SK-N-SH (cell line): ENCODE data around the gene COL12A1. TPM values are rescaled to one million over a fixed set of nuclear protein-coding genes. Genes with fewer than 3 reads are reported as not detected.

Experiments used
- CTCF ChIA-PET: fragments of 300-600, 350-600 bp; formaldehyde crosslinking; extraction: SDS; loops from one replicate; lab custom pipeline; 2021; lab: Yijun Ruan, JAX
- POLR2A ChIA-PET: fragments of 350-600 bp; sonication (Branson Sonifier 250); formaldehyde crosslinking; extraction: SDS; loops from one replicate; lab custom pipeline; 2020; ENCODE audit warnings: antibody characterized with exemption, inconsistent platforms; lab: Yijun Ruan, JAX
- DNase-seq: peaks from one replicate; pipeline ENCODE4 v3.0.0; 2012
- H2AFZ ChIP-seq: fragments of 200-600 bp; sonication (generic); 2 replicates; pipeline ENCODE4 v1.8.1; 2016; ENCODE audit warnings: antibody characterized with exemption, mild to moderate bottlenecking, low read depth
- H3F3A ChIP-seq: fragments of 200-600 bp; sonication (generic); replicated peaks from 2 replicates; pipeline ENCODE3; 2016; ENCODE audit warnings: antibody characterized with exemption, mild to moderate bottlenecking; ENCODE audit not compliant: insufficient read depth
- H3K27ac ChIP-seq, 2 experiments: fragments of 200-500 bp in 1 of 2; fragments of 200-600 bp in 1 of 2; sonication (Bioruptor generic) in 1 of 2; sonication (generic), shearing (Covaris generic) in 1 of 2; 2 replicates each; pipeline versions ENCODE4 v1.5.1 to v1.6.1; 2014 to 2016; ENCODE audit warnings: low read depth in 2 of 2, inconsistent platforms in 1 of 2, low read length in 1 of 2, mild to moderate bottlenecking in 1 of 2, mixed read lengths in 1 of 2
- H3K27me3 ChIP-seq: fragments of 200-600 bp; sonication (generic), shearing (Covaris generic); 2 replicates; pipeline ENCODE4 v1.6.1; 2016; ENCODE audit warnings: mixed run types; ENCODE audit not compliant: insufficient read depth
- H3K36me3 ChIP-seq, 2 experiments: fragments of 200-500 bp in 1 of 2; fragments of 200-600 bp in 1 of 2; sonication (Bioruptor generic) in 1 of 2; sonication (generic) in 1 of 2; replicated peaks in 1 of 2; 2 replicates each; pipeline versions ENCODE3 to v1.5.1; 2014 to 2016; ENCODE audit warnings: low read length in 1 of 2, mild to moderate bottlenecking in 1 of 2; ENCODE audit not compliant: insufficient read depth in 2 of 2, control insufficient read depth in 1 of 2
- H3K4me1 ChIP-seq, 2 experiments: fragments of 200-500 bp in 1 of 2; fragments of 200-600 bp in 1 of 2; sonication (Bioruptor generic) in 1 of 2; sonication (generic), shearing (Covaris generic) in 1 of 2; 2 replicates each; pipeline versions ENCODE4 v1.5.1 to v1.6.1; 2014 to 2016; ENCODE audit warnings: low read depth in 1 of 2, low read length in 1 of 2, mixed run types in 1 of 2; ENCODE audit not compliant: insufficient read depth in 2 of 2, control insufficient read depth in 1 of 2
- H3K4me2 ChIP-seq: fragments of 200-600 bp; sonication (generic), shearing (Covaris generic); 2 replicates; pipeline ENCODE4 v1.6.1; 2017; ENCODE audit warnings: mixed run types
- H3K4me3 ChIP-seq, 2 experiments: fragments of 200-500 bp in 1 of 2; fragments of 200-600 bp in 1 of 2; sonication (Bioruptor generic) in 1 of 2; sonication (generic), shearing (Covaris generic) in 1 of 2; 2 replicates each; pipeline versions ENCODE4 v1.5.1 to v1.8.1; 2014 to 2016; ENCODE audit warnings: low read depth in 2 of 2, inconsistent platforms in 1 of 2, low read length in 1 of 2, mild to moderate bottlenecking in 1 of 2, mixed read lengths in 1 of 2, moderate library complexity in 1 of 2
- H3K79me2 ChIP-seq: fragments of 200-600 bp; sonication (generic); 2 replicates; pipeline ENCODE4 v1.8.1; 2017; ENCODE audit warnings: mild to moderate bottlenecking; ENCODE audit not compliant: insufficient read depth
- H3K9ac ChIP-seq: fragments of 200-600 bp; sonication (generic); 2 replicates; pipeline ENCODE4 v1.6.1; 2017; ENCODE audit warnings: mixed run types
- H3K9me2 ChIP-seq: fragments of 200-600 bp; sonication (generic); 2 replicates; pipeline ENCODE4 v1.6.1; 2017; ENCODE audit warnings: mixed run types
- H3K9me3 ChIP-seq: fragments of 200-600 bp; sonication (generic); 2 replicates; pipeline ENCODE4 v1.6.1; 2017; ENCODE audit warnings: mixed run types, mild to moderate bottlenecking, moderate library complexity
- H4K20me1 ChIP-seq: fragments of 200-600 bp; sonication (generic); 2 replicates; pipeline ENCODE4 v1.6.1; 2017; ENCODE audit warnings: mild to moderate bottlenecking, mixed run types; ENCODE audit not compliant: insufficient read depth
- CHD2 ChIP-seq: fragments of 150-350 bp; IDR thresholded peaks from 2 replicates; pipeline ENCODE4 v1.6.1; 2018; ENCODE audit warnings: low read length; ENCODE audit not compliant: partially characterized antibody
- CTCF ChIP-seq: fragments of 200-600 bp; sonication (generic); IDR thresholded peaks from 2 replicates; pipeline ENCODE4 v1.6.1; 2017; ENCODE audit warnings: antibody characterized with exemption, mild to moderate bottlenecking, moderate library complexity
- FOSL2 ChIP-seq: IDR thresholded peaks from 2 replicates; pipeline ENCODE4 v1.4.0; 2012; ENCODE audit warnings: low read depth, mild to moderate bottlenecking, moderate library complexity, borderline replicate concordance
- GATA2 ChIP-seq: sonication (generic); formaldehyde crosslinking; IDR thresholded peaks from 2 replicates; pipeline ENCODE4 v1.5.0; 2020; ENCODE audit warnings: mild to moderate bottlenecking, missing genetic modification reagents
- IRF3 ChIP-seq: fragments of 150-350 bp; IDR thresholded peaks from 2 replicates; pipeline ENCODE4 v1.6.1; 2016; ENCODE audit warnings: mild to moderate bottlenecking, low read depth, low read length
- JUND ChIP-seq: IDR thresholded peaks from 2 replicates; pipeline ENCODE4 v1.4.0; 2012
- MXI1 ChIP-seq: IDR thresholded peaks from 2 replicates; pipeline ENCODE4 v1.6.1; 2012; ENCODE audit warnings: mild to moderate bottlenecking, low read depth, low read length, improper control_type of control experiment
- NFIC ChIP-seq: IDR thresholded peaks from 2 replicates; pipeline ENCODE4 v1.4.0; 2012; ENCODE audit warnings: borderline replicate concordance
- NRF1 ChIP-seq: IDR thresholded peaks from 2 replicates; pipeline ENCODE4 v1.6.1; 2012; ENCODE audit warnings: low read depth, mild to moderate bottlenecking, low read length
- POLR2AphosphoS5 ChIP-seq: IDR thresholded peaks from 2 replicates; pipeline ENCODE4 v1.6.1; 2012; ENCODE audit warnings: low read depth, low read length
- RAD21 ChIP-seq: IDR thresholded peaks from 2 replicates; pipeline ENCODE4 v1.6.1; 2012; ENCODE audit warnings: mild to moderate bottlenecking, low read length
- SMC3 ChIP-seq: IDR thresholded peaks from 2 replicates; pipeline ENCODE4 v1.6.1; 2012; ENCODE audit warnings: low read depth, low read length, improper control_type of control experiment
- TAF1 ChIP-seq: IDR thresholded peaks from 2 replicates; pipeline ENCODE4 v1.6.1; 2012; ENCODE audit warnings: low read depth, mild to moderate bottlenecking, low read length, moderate library complexity, borderline replicate concordance
- TCF12 ChIP-seq: IDR thresholded peaks from 2 replicates; pipeline ENCODE4 v1.4.0; 2012
- USF1 ChIP-seq: IDR thresholded peaks from 2 replicates; pipeline ENCODE4 v1.4.0; 2012; ENCODE audit warnings: low read depth, borderline replicate concordance
- WGBS: methylation state at CpG from one replicate; pipeline ENCODE4 v1.1.6; 2017; ENCODE audit warnings: low lambda C conversion rate; 5-methylcytosine and 5-hydroxymethylcytosine counted together
- polyA plus RNA-seq, 3 experiments: library from polyadenylated mRNA; depleted of rRNA; stranded (reverse); fragments of >200 nt; gene quantifications; 2 replicates each; pipeline ENCODE4 v1.2.3, GENCODE V29; 2012
- TF ChIP-seq, protein P1 (sequence below): IDR thresholded peaks from 2 replicates; pipeline ENCODE4; 2012
- TF ChIP-seq, protein P2 (sequence below): IDR thresholded peaks from 2 replicates; pipeline ENCODE4 v1.4.0; 2012; ENCODE audit warnings: low read depth, borderline replicate concordance

Gene COL12A1
- polyA plus RNA-seq, 1 of the 3 experiments (the other 2 are of a cell fraction), result 0.03 TPM

GRCh38 chr6:75091467-75092190 lies 114.2 kb downstream of the COL12A1 start:
- Histone ChIP-seq H3K27me3 (peaks cover 18% of the 10 kb centered on the region; the same call in 1 of the 2 replicates), H3K27ac (no peak overlapping the region), H3K36me3 (no peaks in the 10 kb centered on the region), H3K79me2 (no peaks in the 10 kb centered on the region), H3K9me2 (no peaks in the 10 kb centered on the region), H3K4me3 (no peak overlapping the region), H3K9me3 (no peaks in the 10 kb centered on the region), H3K4me1 (no peaks in the 10 kb centered on the region), H3K4me2 (no peak overlapping the region), H4K20me1 (no peaks in the 10 kb centered on the region), H3K9ac (no peak overlapping the region), H2AFZ (no peak overlapping the region), H3F3A (peaks cover 5% of the 10 kb centered on the region)
- 29% methylated on average over 4 of the region's 4 CpGs for WGBS
- POLR2A ChIA-PET, result no interaction called here
- DNase-seq, result no peak
- TF ChIP-seq NRF1 (no peak), CHD2 (no peak), POLR2AphosphoS5 (no peak), JUND (no peak), NFIC (no peak), USF1 (no peak), FOSL2 (no peak), MXI1 (no peak)
- TF ChIP-seq, protein P1, sequence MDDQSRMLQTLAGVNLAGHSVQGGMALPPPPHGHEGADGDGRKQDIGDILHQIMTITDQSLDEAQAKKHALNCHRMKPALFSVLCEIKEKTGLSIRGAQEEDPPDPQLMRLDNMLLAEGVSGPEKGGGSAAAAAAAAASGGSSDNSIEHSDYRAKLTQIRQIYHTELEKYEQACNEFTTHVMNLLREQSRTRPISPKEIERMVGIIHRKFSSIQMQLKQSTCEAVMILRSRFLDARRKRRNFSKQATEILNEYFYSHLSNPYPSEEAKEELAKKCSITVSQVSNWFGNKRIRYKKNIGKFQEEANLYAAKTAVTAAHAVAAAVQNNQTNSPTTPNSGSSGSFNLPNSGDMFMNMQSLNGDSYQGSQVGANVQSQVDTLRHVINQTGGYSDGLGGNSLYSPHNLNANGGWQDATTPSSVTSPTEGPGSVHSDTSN, result no peak
- CTCF ChIA-PET, result no interaction called here

- Histone ChIP-seq H3F3A (peaks cover 5% of the 10 kb centered on the region), H3K4me2 (no peak overlapping the region), H3K4me3 (no peak overlapping the region), H3K79me2 (no peaks in the 10 kb centered on the region), H2AFZ (no peak overlapping the region), H3K9ac (no peak overlapping the region), H3K27me3 (peaks cover 23% of the 10 kb centered on the region; the same call in 1 of the 2 replicates), H3K9me3 (no peaks in the 10 kb centered on the region), H3K27ac (no peak overlapping the region), H4K20me1 (no peaks in the 10 kb centered on the region), H3K4me1 (no peaks in the 10 kb centered on the region), H3K36me3 (no peaks in the 10 kb centered on the region), H3K9me2 (no peaks in the 10 kb centered on the region)
- ChIA-PET CTCF (no interaction called here), POLR2A (no interaction called here)
- 60% methylated on average over 1 of the region's 1 CpG for WGBS
- DNase-seq, result no peak
- TF ChIP-seq RAD21, result no peak
- TF ChIP-seq TCF12, result no peak
- no peak for TF ChIP-seq MXI1
- no peak for TF ChIP-seq IRF3
- TF ChIP-seq NFIC, result no peak
- TF ChIP-seq CTCF, result no peak
- TF ChIP-seq, protein P2, sequence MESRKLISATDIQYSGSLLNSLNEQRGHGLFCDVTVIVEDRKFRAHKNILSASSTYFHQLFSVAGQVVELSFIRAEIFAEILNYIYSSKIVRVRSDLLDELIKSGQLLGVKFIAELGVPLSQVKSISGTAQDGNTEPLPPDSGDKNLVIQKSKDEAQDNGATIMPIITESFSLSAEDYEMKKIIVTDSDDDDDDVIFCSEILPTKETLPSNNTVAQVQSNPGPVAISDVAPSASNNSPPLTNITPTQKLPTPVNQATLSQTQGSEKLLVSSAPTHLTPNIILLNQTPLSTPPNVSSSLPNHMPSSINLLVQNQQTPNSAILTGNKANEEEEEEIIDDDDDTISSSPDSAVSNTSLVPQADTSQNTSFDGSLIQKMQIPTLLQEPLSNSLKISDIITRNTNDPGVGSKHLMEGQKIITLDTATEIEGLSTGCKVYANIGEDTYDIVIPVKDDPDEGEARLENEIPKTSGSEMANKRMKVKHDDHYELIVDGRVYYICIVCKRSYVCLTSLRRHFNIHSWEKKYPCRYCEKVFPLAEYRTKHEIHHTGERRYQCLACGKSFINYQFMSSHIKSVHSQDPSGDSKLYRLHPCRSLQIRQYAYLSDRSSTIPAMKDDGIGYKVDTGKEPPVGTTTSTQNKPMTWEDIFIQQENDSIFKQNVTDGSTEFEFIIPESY, result no peak
- no peak for TF ChIP-seq USF1
- no peak for TF ChIP-seq TAF1
- TF ChIP-seq GATA2 (CRISPR knock-in tag), result no peak
- no peak for TF ChIP-seq SMC3
These were observed 115.3 kb downstream of the COL12A1 start for GRCh38 chr6:75090576-75090975.
